ENCODE data around the gene PPTC7. TPM values are rescaled to one million over a fixed set of nuclear protein-coding genes. Genes with fewer than 3 reads are reported as not detected.

The PPTC7 gene
- total and polyA plus RNA-seq, 2 of the 13 experiments (the other 11 are each of a cell fraction or from before 2014, with no cell fraction given): 4.8 to 12.3 TPM

DNA sequence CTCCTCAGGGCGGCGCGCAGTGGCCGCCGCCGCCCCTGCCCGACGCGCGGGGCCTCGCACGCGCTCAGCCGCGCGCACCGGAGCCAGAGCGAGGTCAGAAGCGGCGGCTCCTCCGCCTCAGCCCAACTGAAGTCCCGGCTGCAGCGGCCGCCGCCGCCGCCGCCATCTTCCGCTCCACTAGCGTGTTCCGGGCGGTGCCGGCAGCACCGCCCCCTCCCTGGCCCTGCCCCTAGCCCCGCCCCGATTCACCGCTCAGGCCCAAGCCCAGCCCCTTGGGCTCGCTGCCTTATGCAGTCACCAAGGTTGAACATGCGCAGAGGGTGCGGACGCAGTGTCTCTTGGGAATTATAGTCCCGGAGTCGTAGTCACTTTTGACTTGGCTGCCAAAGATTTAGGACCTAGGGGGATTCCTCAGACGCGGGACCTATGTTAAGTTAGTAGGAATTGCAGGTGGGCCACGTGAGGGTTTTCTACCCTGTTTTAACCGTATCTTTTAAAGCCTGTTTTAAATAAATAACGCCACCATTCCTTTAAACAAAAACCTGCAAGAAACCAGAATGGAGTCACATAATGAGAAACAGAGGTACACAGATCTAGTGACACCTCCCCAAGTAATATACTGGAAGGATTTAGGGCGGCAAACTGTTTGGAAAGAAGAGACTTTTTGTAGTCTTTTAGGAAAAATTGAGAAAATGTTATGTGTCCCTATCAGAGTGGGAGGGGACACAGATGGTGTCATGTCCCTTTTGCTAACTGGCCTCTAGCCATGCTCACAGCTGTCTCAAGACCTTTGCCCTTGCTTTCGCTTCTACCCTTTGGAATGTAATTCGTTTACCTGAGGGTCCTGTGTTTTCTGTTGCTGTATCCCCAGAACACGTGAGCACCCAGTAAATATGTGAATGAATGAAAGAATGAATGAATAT is at the start of gene PPTC7 (continued):
- TF ChIP-seq, protein P1, sequence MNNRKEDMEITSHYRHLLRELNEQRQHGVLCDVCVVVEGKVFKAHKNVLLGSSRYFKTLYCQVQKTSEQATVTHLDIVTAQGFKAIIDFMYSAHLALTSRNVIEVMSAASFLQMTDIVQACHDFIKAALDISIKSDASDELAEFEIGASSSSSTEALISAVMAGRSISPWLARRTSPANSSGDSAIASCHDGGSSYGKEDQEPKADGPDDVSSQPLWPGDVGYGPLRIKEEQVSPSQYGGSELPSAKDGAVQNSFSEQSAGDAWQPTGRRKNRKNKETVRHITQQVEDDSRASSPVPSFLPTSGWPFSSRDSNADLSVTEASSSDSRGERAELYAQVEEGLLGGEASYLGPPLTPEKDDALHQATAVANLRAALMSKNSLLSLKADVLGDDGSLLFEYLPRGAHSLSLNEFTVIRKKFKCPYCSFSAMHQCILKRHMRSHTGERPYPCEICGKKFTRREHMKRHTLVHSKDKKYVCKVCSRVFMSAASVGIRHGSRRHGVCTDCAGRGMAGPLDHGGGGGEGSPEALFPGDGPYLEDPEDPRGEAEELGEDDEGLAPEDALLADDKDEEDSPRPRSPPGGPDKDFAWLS (CRISPR knock-in tag; IDR thresholded peaks at IDR 0.05; ENCODE audit: borderline replicate concordance): no peak
- TF ChIP-seq, protein P2, sequence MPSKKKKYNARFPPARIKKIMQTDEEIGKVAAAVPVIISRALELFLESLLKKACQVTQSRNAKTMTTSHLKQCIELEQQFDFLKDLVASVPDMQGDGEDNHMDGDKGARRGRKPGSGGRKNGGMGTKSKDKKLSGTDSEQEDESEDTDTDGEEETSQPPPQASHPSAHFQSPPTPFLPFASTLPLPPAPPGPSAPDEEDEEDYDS (CRISPR knock-in tag; IDR thresholded peaks at IDR 0.05): peak; percentile 59; the same call in 1 of the 2 replicates
- no peak for TF ChIP-seq ZNF350 (CRISPR knock-in tag; IDR thresholded peaks at IDR 0.05; ENCODE audit: borderline replicate concordance, low read depth)
- no peak for TF ChIP-seq FOXK1 (CRISPR knock-in tag; IDR thresholded peaks at IDR 0.05; ENCODE audit: borderline replicate concordance, low read depth)
- TF ChIP-seq RBM39 (IDR thresholded peaks at IDR 0.05; ENCODE audit: low read depth, low read length, poor library complexity, severe bottlenecking): no peak
- no peak for TF ChIP-seq FOXA3 (CRISPR knock-in tag; IDR thresholded peaks at IDR 0.05)
- TF ChIP-seq SALL1 (CRISPR knock-in tag; IDR thresholded peaks at IDR 0.05): no peak
- TF ChIP-seq SRF (IDR thresholded peaks at IDR 0.05; ENCODE audit: low read depth, low read length): peak; percentile 80; the same call in 1 of the 2 replicates
- no peak for TF ChIP-seq SAFB2 (CRISPR knock-in tag; IDR thresholded peaks at IDR 0.05; ENCODE audit: borderline replicate concordance, low read depth)
- no peak for TF ChIP-seq ZNF790 (CRISPR knock-in tag; IDR thresholded peaks at IDR 0.05; ENCODE audit: borderline replicate concordance)
- no peak for TF ChIP-seq ZNF3 (CRISPR knock-in tag; IDR thresholded peaks at IDR 0.05)
- TF ChIP-seq ZNF768 (CRISPR knock-in tag; IDR thresholded peaks at IDR 0.05): no peak
- no peak for TF ChIP-seq ARNT (IDR thresholded peaks at IDR 0.05)
- TF ChIP-seq, protein P3, sequence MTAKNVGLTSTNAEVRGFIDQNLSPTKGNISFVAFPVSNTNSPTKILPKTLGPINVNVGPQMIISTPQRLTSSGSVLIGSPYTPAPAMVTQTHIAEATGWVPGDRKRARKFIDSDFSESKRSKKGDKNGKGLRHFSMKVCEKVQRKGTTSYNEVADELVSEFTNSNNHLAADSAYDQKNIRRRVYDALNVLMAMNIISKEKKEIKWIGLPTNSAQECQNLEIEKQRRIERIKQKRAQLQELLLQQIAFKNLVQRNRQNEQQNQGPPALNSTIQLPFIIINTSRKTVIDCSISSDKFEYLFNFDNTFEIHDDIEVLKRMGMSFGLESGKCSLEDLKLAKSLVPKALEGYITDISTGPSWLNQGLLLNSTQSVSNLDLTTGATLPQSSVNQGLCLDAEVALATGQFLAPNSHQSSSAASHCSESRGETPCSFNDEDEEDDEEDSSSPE (CRISPR knock-in tag; IDR thresholded peaks at IDR 0.05): no peak
- TF ChIP-seq ZFX (CRISPR knock-in tag; IDR thresholded peaks at IDR 0.05; ENCODE audit: low read depth): no peak
- no peak for TF ChIP-seq LCORL (IDR thresholded peaks at IDR 0.05)
- no peak; the same call in 1 of the 2 replicates for TF ChIP-seq LCORL (CRISPR knock-in tag; IDR thresholded peaks at IDR 0.05)
- TF ChIP-seq ZBTB38 (CRISPR knock-in tag; IDR thresholded peaks at IDR 0.05): no peak
- peak; percentile 73 for TF ChIP-seq POLR2G (IDR thresholded peaks at IDR 0.05; ENCODE audit: low read depth, low read length)
- TF ChIP-seq ZSCAN22 (CRISPR knock-in tag; IDR thresholded peaks at IDR 0.05): no peak
- TF ChIP-seq ELF4 (CRISPR knock-in tag; IDR thresholded peaks at IDR 0.05; ENCODE audit: borderline replicate concordance): no peak
- TF ChIP-seq, protein P4, sequence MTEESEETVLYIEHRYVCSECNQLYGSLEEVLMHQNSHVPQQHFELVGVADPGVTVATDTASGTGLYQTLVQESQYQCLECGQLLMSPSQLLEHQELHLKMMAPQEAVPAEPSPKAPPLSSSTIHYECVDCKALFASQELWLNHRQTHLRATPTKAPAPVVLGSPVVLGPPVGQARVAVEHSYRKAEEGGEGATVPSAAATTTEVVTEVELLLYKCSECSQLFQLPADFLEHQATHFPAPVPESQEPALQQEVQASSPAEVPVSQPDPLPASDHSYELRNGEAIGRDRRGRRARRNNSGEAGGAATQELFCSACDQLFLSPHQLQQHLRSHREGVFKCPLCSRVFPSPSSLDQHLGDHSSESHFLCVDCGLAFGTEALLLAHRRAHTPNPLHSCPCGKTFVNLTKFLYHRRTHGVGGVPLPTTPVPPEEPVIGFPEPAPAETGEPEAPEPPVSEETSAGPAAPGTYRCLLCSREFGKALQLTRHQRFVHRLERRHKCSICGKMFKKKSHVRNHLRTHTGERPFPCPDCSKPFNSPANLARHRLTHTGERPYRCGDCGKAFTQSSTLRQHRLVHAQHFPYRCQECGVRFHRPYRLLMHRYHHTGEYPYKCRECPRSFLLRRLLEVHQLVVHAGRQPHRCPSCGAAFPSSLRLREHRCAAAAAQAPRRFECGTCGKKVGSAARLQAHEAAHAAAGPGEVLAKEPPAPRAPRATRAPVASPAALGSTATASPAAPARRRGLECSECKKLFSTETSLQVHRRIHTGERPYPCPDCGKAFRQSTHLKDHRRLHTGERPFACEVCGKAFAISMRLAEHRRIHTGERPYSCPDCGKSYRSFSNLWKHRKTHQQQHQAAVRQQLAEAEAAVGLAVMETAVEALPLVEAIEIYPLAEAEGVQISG (CRISPR knock-in tag; IDR thresholded peaks at IDR 0.05): no peak
